HG02938 (cell line): Measurements from ENCODE around the gene DAZAP2.
"Not testable (repeated sequence)": the region's sequence is repeated elsewhere in the genome, so short reads cannot be mapped to it uniquely, and the experiment has no call there.

ENCODE experiments used
- ATAC-seq: cut with Tn5 transposase; IDR thresholded peaks from one replicate; pipeline ENCODE4 v1.9.1; 2021; ENCODE audit warnings: mild to moderate bottlenecking, moderate library complexity; ENCODE audit not compliant: unreplicated experiment

Gene DAZAP2

DNA sequence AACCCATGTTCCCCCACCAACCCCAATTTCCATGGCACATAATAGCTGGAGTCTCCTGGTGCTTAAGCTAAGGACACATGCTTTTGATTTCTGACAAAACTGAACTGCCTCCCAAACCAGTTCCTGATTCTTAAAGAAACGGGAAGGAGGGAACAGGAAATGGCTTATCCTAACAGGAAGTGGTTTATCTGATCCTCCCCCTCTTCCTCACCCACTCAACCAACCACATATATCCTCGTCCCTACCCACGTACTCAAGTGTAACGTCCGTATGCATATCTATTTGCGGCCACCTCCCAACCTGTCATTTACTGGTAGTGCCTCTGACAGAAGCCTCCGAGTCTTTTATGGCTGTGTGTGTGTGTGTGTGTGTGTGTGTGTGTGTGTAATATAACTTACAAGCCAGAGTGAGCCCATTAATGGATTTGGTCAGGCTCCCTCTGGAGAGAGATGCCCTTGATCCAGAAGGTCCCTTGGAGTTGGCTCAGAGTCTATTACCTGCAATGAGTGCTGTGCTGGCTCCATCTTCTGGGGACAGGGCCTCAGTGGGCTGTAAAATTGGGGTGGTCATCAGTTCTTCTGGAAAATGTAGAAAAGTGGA lies 7.7 kb downstream of the DAZAP2 start:
- ATAC-seq = no peak

DNA sequence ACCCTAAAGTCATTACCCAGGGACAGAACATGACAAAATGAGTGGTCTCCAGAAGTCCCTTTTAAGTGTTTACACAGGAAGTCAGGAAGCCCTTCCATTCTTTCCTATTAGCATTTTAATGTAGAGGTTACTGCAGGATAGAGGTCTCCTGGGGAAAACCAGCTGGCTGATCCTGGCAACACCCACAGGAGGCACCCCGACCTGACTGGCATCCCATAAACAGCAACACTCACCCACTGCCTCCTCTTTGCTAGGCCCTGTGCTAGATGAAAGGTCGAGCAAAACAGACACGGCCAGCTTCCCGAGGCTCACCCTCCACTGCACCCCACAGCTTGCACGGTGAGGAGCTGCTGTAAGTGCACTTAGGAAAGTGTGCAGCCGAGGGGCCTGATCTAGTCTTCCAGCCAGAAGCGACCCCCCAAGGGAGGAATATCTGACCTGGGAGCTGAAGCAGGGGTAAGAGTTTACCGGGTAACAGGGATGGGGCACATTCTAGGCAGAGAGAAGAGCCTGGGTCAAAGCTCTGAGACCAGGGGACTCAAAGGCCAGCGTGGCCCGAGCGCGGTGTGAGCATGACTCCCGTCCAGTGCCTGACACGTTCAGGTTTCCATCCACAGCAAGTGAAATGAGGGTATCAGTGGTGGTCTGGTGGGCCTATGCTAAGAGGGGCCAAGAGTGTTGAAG lies 9.0 kb downstream of the DAZAP2 start:
- no peak for ATAC-seq

DNA sequence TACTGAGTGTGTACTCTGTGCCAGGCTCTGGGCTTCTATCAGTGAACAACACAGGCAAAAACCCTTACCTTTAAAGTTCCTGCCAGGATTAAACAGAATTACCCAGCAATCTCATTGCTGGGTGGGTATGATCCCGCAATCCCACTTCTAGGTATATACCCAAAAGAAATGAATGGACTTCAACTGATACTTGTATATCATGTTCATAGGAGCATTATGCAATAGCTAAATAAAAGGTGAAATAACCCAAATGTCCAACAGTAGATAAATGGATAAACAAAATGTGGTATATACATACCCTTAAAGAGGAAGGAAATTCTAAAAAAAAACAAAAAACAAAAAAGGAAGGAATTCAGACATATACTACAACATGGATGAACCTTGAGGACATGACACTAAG lies 14.7 kb downstream of the DAZAP2 start:
- ATAC-seq = no peak

DNA sequence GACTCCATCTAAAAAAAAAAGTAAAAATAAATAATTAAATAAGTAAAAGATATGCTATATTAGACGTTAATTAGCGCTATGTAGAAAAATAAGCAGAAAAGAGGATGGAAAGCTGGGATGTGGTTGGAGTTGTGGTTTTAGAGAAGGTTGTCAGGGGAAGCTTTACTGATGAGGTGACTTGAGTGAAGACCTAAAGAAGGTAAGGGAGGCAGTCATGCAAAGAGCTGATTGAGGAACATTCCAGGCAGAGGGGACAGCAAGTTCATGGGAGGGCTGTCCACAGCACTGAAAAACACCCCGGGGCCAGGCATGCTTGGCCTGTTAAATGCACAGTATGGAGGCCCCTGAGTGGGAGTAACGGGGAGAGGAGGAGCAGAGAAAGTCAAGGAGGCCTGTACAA lies 15.9 kb downstream of the DAZAP2 start:
- ATAC-seq = no peak

DNA sequence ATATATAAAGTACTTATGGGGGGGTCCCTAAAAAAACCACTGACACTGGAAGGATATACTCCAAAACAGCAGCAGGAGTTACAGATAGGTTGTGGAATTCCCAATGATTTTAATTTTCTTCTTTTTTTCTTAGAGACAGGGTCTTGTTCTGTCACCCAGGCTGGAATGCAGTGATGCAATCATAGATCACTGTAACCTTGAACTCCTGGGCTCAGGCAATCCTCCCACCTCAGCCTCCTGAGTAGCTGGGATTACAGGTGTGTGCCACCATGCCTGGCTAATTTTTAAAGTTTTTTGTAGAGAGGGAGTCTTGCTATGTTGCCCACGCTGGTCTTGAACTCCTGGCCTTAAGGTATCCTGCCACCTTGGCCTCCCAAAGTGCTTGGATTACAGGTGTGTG lies 21.0 kb downstream of the DAZAP2 start:
- ATAC-seq = not testable (repeated sequence)

DNA sequence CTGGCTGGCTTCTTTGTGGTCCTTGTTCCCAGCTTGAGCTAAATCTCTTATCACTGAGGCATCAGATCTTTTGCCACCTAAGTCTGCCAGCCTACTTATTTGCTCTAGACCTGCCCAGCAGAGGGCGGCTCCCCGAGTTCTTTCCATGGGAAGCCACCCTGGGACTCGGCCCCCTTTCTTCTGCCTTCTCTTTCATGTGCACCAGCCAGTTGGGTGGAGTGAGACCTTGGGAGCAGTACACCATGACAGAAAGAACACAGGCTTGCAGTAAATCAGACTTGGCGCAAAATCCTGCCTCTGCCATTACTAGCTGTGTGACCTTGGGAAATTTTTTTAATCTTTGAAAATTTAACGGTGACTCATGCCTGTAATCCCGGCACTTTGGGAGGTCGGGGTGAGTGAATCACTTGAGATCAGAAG lies 24.1 kb downstream of the DAZAP2 start:
- no peak for ATAC-seq

DNA sequence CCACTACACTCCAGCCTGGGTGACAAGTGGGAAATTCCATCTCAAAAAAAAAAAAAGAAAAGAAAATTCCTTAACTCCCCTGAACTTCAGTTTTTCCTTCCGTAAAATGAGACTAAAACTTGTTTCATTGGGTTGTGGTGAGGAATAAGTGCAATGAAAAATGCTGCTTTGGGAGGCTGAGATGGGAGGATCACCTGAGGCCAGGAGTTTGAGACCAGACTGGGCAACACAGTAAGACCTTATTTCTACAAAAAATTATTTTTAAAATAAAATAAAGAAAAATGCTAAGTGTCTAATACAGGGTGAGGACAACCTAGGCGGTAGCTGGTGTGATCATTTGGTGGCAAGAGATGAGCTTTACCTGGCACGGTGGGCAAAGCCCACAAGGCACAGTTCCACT lies 24.7 kb downstream of the DAZAP2 start:
- ATAC-seq = no peak

DNA sequence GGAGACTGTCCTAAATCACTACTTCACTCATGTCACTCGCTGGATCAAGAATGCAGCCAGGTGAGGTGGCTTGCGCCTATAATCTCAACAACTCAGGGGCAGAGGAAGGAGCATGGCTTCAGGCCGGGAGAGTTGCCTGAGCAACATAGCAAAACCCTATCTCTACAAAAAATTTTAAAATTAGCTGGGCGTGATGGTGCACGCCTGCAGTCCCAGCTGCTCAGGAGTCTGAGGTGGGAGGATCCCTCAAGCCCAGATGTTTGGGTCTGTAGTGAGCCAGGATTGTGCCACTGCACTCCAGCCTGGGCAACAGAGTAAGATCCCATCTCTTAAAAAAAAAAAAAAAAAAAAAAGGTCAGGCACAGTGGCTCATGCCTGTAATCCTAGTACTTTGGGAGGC lies 25.7 kb downstream of the DAZAP2 start:
- ATAC-seq = no peak

DNA sequence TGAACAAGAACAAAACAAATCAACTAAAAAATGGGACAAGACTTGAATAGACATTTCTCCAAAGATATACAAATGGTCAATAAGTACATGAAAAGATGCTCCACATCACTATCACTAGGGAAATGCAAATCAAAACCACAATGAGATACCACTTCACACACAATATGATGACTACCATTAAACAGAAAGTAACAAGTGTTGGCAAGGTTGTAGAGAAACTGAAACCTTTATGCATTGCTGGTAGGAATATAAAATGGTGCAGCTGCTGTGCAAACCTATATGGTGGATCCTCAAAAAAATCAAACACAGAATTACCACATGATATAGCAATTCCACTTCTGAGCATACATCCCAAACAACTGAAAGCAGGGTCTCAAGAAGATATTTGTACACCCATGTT lies 26.4 kb downstream of the DAZAP2 start:
- ATAC-seq = peak; percentile 52

DNA sequence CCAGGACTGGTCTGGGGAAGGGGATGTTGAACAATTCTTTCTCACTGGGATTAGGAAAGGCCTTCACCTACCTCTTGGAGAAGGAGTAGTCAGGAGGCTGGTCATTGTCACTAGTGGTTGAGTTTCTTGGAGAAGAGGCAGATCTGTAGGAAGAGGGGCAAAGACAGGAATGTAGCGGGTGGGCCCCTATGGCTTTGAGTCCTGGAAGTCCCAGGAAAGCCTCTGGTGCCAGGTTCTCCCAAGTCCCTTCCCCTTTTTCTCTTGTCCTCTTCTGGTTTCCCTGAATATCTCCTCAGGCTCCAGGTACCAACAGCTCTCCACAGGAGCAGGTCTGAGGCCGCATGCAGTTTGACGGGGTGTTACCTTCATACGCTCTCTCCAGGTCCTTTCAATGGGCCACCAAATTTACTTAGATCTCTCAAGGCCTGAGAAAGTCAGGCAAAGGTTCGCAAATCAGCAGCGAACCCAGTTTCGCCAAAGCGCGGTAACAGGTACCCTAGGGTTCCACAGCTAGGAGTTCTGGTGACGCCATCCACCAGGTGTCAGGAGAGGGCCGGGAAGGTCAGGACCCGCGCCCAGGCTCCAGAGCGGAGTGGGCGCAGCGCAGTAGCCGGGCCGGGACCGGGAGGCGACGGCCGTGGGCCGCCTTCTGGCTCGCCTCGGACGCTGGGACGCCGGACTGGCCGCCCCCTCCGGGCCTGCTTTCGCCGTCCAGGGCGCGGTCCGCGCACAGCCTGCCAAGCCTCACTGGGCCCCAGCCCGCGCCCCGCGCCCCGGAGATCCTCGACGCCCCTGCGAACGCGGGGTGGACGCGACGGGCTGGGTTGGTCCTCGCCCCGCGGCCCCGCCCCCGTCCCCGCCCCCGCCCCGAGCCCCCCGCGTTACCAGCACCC lies 30.8 kb downstream of the DAZAP2 start:
- no peak for ATAC-seq

DNA sequence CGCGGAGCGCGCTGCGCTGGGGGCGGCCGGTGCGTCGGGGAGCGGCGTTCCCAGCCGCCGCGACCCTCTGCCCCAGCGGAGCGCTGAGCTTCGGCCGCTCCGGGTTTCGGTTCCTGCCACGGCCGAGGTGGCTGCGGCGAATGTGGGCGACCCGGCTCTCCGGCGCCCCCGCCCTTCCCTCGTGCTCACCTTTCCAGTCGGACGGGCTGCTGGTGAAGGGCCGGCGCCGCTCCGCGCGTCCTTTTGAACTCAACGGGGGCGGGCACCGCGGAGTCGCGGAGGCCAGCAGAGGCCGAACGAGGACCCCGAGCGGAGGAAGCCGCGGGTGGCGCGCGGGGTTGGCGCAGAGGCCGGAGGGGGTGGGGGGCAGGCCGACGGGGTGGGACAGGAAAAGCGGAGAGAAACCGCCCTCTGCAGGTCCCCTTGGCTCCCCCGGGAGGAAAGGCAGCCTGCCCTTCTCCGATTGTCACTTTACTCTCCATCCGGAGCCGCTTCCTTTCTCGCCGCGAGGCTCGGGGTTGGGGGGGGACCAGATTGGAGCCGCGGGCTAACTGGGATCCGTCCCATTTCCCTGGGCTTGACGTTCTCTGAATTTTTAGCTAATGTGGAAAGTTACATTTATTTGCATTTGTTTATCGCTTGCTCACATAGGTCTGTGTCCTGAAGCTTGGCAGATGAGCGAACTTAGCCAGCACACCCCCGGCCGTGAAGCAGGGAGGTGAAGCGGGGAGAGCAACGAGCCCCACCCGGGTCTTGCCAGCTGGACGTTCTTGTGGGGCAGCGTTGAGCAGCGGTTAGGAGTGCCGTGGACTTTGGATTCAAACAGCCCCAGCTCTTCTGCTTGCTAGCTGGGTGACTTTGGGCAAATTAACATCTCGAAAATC lies 31.7 kb downstream of the DAZAP2 start, which contains the start of gene SMAGP:
TSS of gene SMAGP (minus strand) at position 349 of the 884 bp plus-strand sequence. CDS start 1,137 bp downstream, outside the sequence.
- no peak for ATAC-seq

DNA sequence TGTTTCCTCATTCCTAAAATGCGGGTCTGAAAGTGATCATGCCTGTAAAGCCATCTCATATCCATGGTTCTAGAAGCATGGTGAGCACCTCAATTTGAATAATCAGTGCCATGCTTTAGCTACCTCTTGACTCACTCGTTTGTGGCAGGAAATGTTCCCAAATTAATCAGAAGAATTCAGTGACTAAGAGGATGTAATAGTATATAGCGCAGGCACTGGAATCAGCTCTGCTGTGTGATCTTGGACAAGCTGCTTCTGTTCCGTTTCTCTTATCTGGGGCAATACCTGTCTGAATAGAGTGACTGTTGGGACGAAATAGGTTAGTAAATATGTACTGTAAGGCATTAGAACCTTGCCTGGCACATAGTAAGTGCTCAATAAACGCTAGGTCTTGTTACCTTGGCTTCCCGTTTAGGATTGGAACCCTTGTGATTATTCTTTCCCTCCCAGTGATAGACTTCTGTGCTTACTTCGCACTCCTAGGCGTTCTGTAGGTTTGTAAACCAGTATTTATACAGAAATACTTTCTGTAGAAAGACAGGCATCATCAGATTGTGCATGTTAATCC lies 32.4 kb downstream of the DAZAP2 start:
- no peak for ATAC-seq

DNA sequence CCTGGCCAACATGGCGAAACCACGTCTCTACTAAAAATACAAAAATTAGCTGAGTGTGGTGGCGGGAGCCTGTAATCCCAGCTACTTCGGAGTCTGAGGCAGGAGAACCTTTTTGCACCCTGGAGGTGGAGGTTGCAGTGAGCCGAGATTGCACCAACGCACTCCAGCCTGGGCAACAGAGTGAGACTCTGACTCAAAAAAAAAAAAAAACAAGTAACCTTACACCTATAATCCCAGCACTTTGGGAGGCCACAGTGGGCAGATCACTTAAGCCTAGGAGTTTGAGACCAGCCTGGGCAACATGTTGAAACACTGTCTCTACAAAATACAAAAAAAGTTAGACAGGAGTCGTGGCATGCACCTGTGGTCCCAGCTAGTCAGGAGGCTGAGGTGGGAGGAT lies 34.2 kb downstream of the DAZAP2 start:
- ATAC-seq = not testable (repeated sequence)

DNA sequence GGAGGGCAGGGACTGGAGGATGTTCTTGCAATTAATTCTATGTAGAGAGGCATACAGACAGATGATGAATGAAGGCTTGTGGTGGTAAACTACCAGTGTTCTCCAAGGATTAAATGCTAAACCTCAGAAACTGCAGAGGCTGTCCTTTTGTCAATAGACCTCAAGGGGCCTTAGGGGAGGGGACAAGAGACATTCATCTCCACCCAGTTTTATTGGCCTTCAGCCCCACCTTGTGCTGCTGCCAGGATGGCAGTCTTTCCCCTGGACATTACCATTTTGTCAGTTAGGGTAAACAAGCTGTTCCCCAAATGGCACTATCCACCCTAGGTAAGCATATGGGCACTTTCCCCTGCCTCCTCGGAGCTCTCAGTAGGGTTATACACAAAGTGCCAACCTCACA lies 36.5 kb downstream of the DAZAP2 start:
- ATAC-seq = no peak

DNA sequence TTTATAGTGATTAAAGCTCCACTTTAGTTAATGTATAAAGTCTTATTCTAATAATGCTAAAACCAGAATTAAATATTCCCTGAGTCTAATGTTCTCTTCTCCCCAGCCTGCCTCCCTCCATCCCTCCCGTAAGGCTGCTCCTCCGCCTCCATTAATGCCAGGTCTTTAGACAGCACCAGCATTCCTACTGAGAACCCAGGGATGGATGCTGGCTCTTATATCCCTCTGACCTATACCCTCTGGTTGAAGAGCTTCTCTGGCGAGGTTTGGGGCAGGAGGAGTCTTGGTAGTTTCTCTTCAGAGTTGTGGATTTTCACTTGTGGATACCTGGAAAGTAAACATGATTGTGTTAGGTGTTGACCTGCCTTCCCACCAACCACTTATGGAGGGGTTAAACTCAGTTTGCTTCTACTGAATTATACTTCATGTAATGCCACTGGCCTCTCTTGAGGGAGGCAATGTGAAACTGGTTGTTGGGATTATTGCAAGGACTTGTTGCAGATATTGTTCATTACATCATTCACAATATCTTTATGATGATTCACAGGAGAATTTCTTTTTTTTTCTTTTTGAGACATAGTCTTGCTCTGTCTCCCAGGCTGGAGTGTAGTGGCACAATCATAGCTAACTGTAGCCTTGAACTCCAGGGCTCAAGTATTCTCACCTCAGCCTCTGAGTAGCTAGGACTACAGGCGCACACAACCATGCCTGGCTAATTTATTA lies 42.7 kb downstream of the DAZAP2 start:
- no peak for ATAC-seq

DNA sequence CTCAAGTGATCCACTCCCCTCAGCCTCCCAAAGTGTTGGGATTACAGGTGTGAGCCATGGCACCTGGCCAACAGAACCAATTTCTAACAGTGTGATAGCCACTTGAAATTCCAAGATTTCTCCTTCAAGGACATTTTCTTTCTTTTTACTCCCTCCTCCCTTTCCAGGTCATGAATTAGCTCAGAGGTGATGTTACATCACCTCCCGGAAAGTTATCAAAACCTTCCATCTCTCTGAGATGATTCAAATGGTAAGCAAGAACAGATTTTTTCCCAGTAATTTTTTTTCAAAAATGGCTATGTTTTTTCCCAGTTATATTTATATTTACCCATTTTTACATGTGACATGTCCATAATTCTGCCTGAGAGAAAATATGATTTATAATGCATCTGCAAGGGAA lies 47.2 kb downstream of the DAZAP2 start:
- ATAC-seq = no peak

DNA sequence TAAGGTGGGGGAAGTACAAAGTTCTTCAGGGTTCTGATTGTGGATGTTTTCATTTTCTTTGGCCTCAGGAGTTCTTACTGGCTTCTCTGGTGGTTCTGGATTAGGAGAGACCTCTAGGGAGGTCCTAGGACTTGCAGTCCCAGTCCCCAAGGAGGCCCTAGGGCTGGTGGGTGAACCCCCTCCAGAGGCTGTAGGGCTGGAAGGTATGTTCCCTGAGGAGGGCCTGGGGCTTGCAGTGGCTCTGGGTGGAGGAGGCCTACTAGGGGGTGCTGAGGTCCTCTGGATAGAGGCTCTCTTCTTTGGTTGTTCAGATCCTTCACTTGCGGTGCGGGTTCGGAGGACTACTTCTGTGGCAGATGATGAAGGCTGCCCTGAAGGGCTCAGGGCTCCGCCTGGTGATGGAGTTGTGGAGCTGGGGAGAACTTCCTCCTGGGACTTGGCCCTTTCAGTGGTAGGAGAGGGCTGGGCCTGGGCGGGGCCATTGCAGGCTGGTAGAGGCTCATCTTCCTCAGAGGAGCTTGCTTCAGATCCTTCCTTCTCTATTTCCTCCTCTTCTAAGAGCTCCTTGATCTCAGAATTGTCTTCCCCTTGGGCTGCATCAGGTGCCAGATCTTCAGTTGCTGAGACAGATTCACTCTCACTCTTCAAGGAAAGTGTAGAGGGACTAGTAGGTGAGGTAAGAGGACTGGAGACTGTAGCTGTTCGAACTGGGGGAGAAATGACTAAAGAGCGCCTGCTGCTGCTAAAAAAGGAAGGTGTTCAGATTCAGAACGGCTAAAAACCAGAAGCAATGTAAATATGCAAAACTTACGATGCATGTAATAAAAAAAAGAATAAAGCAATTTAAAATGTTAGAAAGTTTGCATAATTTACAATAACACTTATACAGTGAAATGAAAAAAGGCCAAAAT lies 53.2 kb downstream of the DAZAP2 start:
- ATAC-seq = not testable (repeated sequence)
